Upper lobe of left lung (tissue), 4 donors: ENCODE data around the gene SLC25A29.

ENCODE experiments used
- CTCF ChIP-seq, 6 experiments: fragments of 450-650 bp in 4 of 6; fragments of 200-600 bp in 2 of 6; sonication (generic) in 2 of 6; IDR thresholded peaks; one replicate each; pipeline ENCODE4 v1.5.1; 2016 to 2019; ENCODE audit warnings: antibody characterized with exemption in 6 of 6
- POLR2A ChIP-seq, 4 donors: fragments of 450-650 bp; IDR thresholded peaks; one replicate each; pipeline ENCODE4 v1.5.1; 2016 to 2017; ENCODE audit warnings: antibody characterized with exemption in 4 of 4, mild to moderate bottlenecking in 2 of 4

- TF ChIP-seq CTCF (IDR thresholded peaks at IDR 0.05) (no peak), POLR2A (IDR thresholded peaks at IDR 0.05) (no peak)
Observed at GRCh38 chr14:100342195-100342594, 36.0 kb upstream of the SLC25A29 start.
